AG04449 (cell line): ENCODE data around the gene NAB1.

Experiments
- CTCF ChIA-PET: fragments of 350-600 bp; formaldehyde crosslinking; extraction: SDS; loops from one replicate; lab custom pipeline; 2021; ENCODE audit warnings: antibody characterized with exemption; lab: Yijun Ruan, JAX
- POLR2A ChIA-PET: fragments of 400-600, 350-600 bp; formaldehyde crosslinking; extraction: SDS; loops from one replicate; lab custom pipeline; 2020; ENCODE audit warnings: antibody characterized with exemption, inconsistent platforms; lab: Yijun Ruan, JAX
- DNase-seq: peaks from one replicate; pipeline ENCODE4 v3.0.0-alpha.2; 2010; ENCODE audit warnings: low read depth, low spot score
- H3K4me3 ChIP-seq: 2 replicates; pipeline ENCODE4 v1.5.1; 2011; ENCODE audit warnings: low read depth, mild to moderate bottlenecking, control low read depth, low read length
- TF ChIP-seq, protein P1 (sequence below): IDR thresholded peaks from one replicate; pipeline ENCODE4 v1.5.1; 2011; ENCODE audit warnings: mild to moderate bottlenecking, moderate library complexity, low read length, control low read depth, inconsistent platforms; ENCODE audit not compliant: insufficient read depth; ENCODE audit errors: missing control alignments

NAB1 gene

GRCh38 chr2:190655570-190655969 lies 6.7 kb downstream of the NAB1 start:
- CTCF ChIA-PET = interaction anchor here (1.4 kb wide), 1 partner anchor 23 kb away, joined by 3 read pairs; no protein-coding TSS in a partner anchor
- POLR2A ChIA-PET = no interaction called here
- no peak for DNase-seq
- TF ChIP-seq, protein P1, sequence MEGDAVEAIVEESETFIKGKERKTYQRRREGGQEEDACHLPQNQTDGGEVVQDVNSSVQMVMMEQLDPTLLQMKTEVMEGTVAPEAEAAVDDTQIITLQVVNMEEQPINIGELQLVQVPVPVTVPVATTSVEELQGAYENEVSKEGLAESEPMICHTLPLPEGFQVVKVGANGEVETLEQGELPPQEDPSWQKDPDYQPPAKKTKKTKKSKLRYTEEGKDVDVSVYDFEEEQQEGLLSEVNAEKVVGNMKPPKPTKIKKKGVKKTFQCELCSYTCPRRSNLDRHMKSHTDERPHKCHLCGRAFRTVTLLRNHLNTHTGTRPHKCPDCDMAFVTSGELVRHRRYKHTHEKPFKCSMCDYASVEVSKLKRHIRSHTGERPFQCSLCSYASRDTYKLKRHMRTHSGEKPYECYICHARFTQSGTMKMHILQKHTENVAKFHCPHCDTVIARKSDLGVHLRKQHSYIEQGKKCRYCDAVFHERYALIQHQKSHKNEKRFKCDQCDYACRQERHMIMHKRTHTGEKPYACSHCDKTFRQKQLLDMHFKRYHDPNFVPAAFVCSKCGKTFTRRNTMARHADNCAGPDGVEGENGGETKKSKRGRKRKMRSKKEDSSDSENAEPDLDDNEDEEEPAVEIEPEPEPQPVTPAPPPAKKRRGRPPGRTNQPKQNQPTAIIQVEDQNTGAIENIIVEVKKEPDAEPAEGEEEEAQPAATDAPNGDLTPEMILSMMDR = no peak
- H3K4me3 ChIP-seq = no peak overlapping the region

GRCh38 chr2:190656301-190656700 lies 7.4 kb downstream of the NAB1 start:
- no peak overlapping the region for H3K4me3 ChIP-seq
- ChIA-PET POLR2A (no interaction called here), CTCF (interaction anchor here (0.6 kb wide), 1 partner anchor 188 kb away, joined by 3 read pairs; no protein-coding TSS in a partner anchor)
- no peak for DNase-seq
- TF ChIP-seq, protein P1 = no peak

DNA sequence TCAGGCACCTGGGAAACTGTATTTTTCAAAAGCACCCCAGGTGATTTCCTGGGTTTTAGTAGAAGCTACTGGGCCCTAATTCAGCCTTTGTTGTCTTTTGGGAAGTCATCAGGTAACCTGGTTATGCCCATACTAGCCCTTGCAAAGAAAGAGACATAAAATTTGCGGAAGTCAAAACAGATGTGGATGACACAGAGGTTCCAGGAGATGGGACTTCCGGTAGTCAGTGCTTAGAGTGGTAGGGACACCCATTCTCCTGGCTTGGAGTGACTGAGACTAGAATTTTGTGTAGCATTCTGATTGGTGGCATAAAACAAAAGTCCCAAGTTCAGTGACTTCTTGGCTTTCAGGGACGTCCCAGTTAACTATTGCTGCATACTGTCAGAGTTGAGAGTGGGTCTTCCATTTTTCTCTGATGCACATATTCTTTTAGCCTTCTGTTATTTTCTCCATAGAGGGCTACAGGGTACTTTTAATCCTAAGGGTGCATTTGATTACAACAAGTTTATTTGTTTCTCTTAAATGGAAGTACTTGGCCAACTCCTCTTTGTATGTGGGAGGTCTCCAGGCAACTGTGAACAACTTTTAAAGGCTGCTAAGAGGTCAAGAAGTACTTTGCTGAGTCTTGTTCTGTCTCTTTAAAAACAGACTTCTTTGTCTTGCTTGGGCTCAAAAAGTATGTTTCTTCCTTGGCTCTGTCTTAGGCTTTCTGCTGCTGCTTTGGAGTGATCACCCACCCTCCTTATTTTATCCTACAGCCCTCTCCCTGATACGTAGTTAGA lies 8.8 kb downstream of the NAB1 start:
- ChIA-PET CTCF (no interaction called here), POLR2A (no interaction called here)
- DNase-seq = no peak
- no peak overlapping the region for H3K4me3 ChIP-seq
- TF ChIP-seq, protein P1 = no peak

- ChIA-PET CTCF (interaction anchor here (1.0 kb wide), 1 partner anchor 20 kb away, joined by 3 read pairs; no protein-coding TSS in a partner anchor), POLR2A (no interaction called here)
- no peak for DNase-seq
- no peak overlapping the region for H3K4me3 ChIP-seq
- TF ChIP-seq, protein P1 = no peak
Measured at GRCh38 chr2:190659553-190659952, 10.7 kb downstream of the NAB1 start.

- no peak for DNase-seq
- TF ChIP-seq, protein P1 = no peak
- ChIA-PET CTCF (interaction anchor here (0.5 to 1.7 kb wide), 2 partner anchors 17 to 19 kb away, joined by 3 to 5 read pairs; no protein-coding TSS in a partner anchor), POLR2A (interaction anchor here (0.7 kb wide), 1 partner anchor 132 kb away, joined by 4 read pairs; no protein-coding TSS in a partner anchor)
- no peak overlapping the region for H3K4me3 ChIP-seq
Measured at GRCh38 chr2:190662754-190663153, 13.9 kb downstream of the NAB1 start.

DNA sequence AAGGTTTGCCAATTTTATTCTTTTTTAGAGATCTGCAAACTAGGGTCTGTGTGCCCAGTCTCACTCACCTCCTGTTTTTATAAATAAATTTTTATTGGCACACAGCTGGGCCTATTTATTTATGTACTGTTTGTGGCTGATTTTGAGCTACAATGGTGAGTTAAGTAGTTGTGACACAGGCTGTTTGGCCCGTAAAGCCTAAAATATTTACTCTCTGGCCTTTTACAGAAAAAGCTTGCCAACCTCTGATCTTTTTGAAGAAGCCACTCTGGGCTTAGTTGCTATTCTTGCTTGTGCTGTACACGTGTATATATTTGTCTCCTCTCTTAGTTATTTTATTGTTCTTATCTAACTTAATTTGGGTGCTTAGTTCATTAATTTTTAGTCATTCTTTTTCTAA lies 14.5 kb downstream of the NAB1 start:
- DNase-seq = no peak
- H3K4me3 ChIP-seq = no peak overlapping the region
- TF ChIP-seq, protein P1 = no peak
- CTCF ChIA-PET = interaction anchor here (0.5 to 1.7 kb wide), 2 partner anchors 16 to 20 kb away, joined by 3 to 5 read pairs; no protein-coding TSS in a partner anchor
- POLR2A ChIA-PET = no interaction called here
